ENCODE results near the gene TSC22D4.

Gene TSC22D4

DNA sequence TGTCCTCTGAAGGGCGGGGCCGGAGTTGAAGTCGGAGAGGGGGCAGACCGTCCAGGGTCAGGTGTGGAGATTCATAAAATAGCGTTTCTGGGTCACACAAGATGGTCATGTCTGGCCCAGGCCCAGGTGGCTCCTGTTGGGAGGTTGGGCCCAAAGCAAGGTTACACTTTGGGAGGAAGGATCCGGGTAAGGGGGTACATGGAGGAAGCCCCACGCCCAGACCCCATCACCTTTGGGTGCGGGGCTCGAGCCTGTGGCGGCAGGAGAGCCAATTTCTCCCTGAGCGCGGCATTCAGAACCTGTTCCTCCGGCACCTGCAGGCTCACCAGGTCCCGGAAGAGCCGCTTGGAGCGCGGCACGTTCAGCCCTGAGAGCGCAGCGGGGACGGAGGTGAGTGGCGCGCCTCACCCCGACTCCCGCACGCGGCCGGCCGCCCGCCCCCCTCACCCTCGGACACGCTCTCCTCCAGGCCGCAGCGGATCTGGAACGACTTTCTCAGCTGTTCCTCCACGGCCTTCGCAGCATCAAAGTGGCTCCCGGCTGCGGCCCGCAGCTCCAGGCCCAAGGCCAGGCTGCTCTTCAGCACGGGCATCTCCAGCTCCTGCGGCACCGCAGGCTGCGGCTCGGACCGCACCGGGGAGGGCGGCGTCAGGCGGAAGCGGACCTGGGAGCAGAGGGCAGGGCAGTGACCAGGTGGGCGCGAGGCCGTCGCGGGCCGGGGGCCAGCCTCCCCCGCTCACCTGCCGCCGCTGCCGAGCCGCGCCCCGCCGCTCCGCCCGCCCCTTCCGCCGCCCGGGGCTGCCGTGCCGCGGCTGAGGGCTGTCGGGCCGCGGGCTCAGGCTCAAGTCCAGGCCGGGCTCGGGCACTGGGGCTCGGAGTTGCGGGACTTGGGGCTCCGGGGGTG lies 43.4 kb downstream of the TSC22D4 start (continued):
- TF ChIP-seq, protein P1, sequence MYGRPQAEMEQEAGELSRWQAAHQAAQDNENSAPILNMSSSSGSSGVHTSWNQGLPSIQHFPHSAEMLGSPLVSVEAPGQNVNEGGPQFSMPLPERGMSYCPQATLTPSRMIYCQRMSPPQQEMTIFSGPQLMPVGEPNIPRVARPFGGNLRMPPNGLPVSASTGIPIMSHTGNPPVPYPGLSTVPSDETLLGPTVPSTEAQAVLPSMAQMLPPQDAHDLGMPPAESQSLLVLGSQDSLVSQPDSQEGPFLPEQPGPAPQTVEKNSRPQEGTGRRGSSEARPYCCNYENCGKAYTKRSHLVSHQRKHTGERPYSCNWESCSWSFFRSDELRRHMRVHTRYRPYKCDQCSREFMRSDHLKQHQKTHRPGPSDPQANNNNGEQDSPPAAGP (tag by site-specific recombination; IDR thresholded peaks at IDR 0.05) = peak; percentile 27; the same call in 1 of the 2 replicates
- TF ChIP-seq, protein P2, sequence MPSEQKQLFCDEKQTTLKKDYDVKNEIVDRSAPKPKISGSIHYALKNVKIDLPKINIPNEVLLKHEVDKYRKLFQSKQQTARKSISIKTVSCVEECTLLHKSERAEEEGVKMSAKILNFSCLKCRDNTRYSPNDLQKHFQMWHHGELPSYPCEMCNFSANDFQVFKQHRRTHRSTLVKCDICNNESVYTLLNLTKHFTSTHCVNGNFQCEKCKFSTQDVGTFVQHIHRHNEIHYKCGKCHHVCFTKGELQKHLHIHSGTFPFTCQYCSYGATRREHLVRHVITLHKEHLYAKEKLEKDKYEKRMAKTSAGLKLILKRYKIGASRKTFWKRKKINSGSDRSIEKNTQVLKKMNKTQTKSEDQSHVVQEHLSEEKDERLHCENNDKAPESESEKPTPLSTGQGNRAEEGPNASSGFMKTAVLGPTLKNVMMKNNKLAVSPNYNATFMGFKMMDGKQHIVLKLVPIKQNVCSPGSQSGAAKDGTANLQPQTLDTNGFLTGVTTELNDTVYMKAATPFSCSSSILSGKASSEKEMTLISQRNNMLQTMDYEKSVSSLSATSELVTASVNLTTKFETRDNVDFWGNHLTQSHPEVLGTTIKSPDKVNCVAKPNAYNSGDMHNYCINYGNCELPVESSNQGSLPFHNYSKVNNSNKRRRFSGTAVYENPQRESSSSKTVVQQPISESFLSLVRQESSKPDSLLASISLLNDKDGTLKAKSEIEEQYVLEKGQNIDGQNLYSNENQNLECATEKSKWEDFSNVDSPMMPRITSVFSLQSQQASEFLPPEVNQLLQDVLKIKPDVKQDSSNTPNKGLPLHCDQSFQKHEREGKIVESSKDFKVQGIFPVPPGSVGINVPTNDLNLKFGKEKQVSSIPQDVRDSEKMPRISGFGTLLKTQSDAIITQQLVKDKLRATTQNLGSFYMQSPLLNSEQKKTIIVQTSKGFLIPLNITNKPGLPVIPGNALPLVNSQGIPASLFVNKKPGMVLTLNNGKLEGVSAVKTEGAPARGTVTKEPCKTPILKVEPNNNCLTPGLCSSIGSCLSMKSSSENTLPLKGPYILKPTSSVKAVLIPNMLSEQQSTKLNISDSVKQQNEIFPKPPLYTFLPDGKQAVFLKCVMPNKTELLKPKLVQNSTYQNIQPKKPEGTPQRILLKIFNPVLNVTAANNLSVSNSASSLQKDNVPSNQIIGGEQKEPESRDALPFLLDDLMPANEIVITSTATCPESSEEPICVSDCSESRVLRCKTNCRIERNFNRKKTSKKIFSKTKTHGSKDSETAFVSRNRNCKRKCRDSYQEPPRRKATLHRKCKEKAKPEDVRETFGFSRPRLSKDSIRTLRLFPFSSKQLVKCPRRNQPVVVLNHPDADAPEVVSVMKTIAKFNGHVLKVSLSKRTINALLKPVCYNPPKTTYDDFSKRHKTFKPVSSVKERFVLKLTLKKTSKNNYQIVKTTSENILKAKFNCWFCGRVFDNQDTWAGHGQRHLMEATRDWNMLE (tag by site-specific recombination; conservative IDR thresholded peaks at IDR 0.05; ENCODE audit: low read depth) = no peak
- no peak for TF ChIP-seq ZNF768 (tag by site-specific recombination; IDR thresholded peaks at IDR 0.05)
- no peak for TF ChIP-seq ZNF561 (tag by site-specific recombination; IDR thresholded peaks at IDR 0.05; ENCODE audit: borderline replicate concordance)
- no peak for TF ChIP-seq TRIM28 (IDR thresholded peaks at IDR 0.05; ENCODE audit: borderline replicate concordance, low read length)
- no peak for TF ChIP-seq ZNF48 (tag by site-specific recombination; IDR thresholded peaks at IDR 0.05)
- TF ChIP-seq ZNF416 (tag by site-specific recombination; IDR thresholded peaks at IDR 0.05) = no peak
- TF ChIP-seq, protein P3, sequence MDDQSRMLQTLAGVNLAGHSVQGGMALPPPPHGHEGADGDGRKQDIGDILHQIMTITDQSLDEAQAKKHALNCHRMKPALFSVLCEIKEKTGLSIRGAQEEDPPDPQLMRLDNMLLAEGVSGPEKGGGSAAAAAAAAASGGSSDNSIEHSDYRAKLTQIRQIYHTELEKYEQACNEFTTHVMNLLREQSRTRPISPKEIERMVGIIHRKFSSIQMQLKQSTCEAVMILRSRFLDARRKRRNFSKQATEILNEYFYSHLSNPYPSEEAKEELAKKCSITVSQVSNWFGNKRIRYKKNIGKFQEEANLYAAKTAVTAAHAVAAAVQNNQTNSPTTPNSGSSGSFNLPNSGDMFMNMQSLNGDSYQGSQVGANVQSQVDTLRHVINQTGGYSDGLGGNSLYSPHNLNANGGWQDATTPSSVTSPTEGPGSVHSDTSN (CRISPR knock-in tag; IDR thresholded peaks at IDR 0.05) = 0 out of 2 replicates have a peak, but pooled peaks have one; percentile 4
- TF ChIP-seq, protein P4, sequence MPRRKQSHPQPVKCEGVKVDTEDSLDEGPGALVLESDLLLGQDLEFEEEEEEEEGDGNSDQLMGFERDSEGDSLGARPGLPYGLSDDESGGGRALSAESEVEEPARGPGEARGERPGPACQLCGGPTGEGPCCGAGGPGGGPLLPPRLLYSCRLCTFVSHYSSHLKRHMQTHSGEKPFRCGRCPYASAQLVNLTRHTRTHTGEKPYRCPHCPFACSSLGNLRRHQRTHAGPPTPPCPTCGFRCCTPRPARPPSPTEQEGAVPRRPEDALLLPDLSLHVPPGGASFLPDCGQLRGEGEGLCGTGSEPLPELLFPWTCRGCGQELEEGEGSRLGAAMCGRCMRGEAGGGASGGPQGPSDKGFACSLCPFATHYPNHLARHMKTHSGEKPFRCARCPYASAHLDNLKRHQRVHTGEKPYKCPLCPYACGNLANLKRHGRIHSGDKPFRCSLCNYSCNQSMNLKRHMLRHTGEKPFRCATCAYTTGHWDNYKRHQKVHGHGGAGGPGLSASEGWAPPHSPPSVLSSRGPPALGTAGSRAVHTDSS (tag by site-specific recombination; IDR thresholded peaks at IDR 0.05) = no peak
- no peak for TF ChIP-seq ZNF777 (tag by site-specific recombination; IDR thresholded peaks at IDR 0.05; ENCODE audit: borderline replicate concordance)
- peak; percentile 63 for TF ChIP-seq ZNF501 (tag by site-specific recombination; IDR thresholded peaks at IDR 0.05)
- TF ChIP-seq SP2 (tag by site-specific recombination; IDR thresholded peaks at IDR 0.05) = peak; percentile 21; the same call in 1 of the 2 replicates
- TF ChIP-seq WT1 (tag by site-specific recombination; IDR thresholded peaks at IDR 0.05) = 0 out of 2 replicates have a peak, but pooled peaks have one; percentile 10
- peak; percentile 47; the same call in 1 of the 2 replicates for TF ChIP-seq ZEB2 (tag by site-specific recombination; IDR thresholded peaks at IDR 0.05)
- no peak for TF ChIP-seq ZNF747 (tag by site-specific recombination; IDR thresholded peaks at IDR 0.05)
- TF ChIP-seq, protein P5, sequence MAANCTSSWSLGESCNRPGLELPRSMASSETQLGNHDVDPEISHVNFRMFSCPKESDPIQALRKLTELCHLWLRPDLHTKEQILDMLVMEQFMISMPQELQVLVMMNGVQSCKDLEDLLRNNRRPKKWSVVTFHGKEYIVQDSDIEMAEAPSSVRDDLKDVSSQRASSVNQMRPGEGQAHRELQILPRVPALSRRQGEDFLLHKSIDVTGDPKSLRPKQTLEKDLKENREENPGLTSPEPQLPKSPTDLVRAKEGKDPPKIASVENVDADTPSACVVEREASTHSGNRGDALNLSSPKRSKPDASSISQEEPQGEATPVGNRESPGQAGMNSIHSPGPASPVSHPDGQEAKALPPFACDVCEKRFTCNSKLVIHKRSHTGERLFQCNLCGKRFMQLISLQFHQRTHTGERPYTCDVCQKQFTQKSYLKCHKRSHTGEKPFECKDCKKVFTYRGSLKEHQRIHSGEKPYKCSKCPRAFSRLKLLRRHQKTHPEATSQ (tag by site-specific recombination; IDR thresholded peaks at IDR 0.05) = no peak
